Stimulated activated CD4-positive, alpha-beta T cell treated with anti-CD3 and anti-CD28 coated beads, Interleukin-15, amount 100 ng/mL, for 48 hours (primary cell): ENCODE data around the gene SLC5A2.
A peak's percentile ranks its signal among the peaks of the same experiment; 100 is the strongest.
"Not testable (repeated sequence)": the region's sequence is repeated elsewhere in the genome, so short reads cannot be mapped to it uniquely, and the experiment has no call there.

Source experiments
- DNase-seq, 2 donors: peaks; one replicate each; pipeline ENCODE4 v3.0.0-alpha.2; 2020; ENCODE audit warnings: low read depth in 2 of 2

The SLC5A2 gene

GRCh38 chr16:31475946-31476302 is 7.0 kb upstream of the SLC5A2 start:
- DNase-seq = no peak

GRCh38 chr16:31476303-31477219 is 6.4 kb upstream of the SLC5A2 start:
- peak; percentile 78 to 92 for DNase-seq

- no peak for DNase-seq
Measured at GRCh38 chr16:31477220-31478216, 5.4 kb upstream of the SLC5A2 start.

GRCh38 chr16:31478956-31479355 is 4.0 kb upstream of the SLC5A2 start:
- no peak for DNase-seq

- DNase-seq = no peak
Measured at GRCh38 chr16:31479751-31480150, 3.2 kb upstream of the SLC5A2 start.

GRCh38 chr16:31480851-31481536 is 1.9 kb upstream of the SLC5A2 start:
- DNase-seq = no peak

- not testable (repeated sequence) for DNase-seq
Measured at GRCh38 chr16:31484048-31484447, 1.1 kb downstream of the SLC5A2 start.

GRCh38 chr16:31484491-31485171 is 1.7 kb downstream of the SLC5A2 start:
- no peak for DNase-seq

GRCh38 chr16:31485571-31485970 is 2.6 kb downstream of the SLC5A2 start:
- DNase-seq = no peak

GRCh38 chr16:31486045-31486444 is 3.1 kb downstream of the SLC5A2 start:
- DNase-seq = no peak

GRCh38 chr16:31487071-31487719 is 4.3 kb downstream of the SLC5A2 start:
- no peak for DNase-seq

GRCh38 chr16:31487720-31488467 is 5.0 kb downstream of the SLC5A2 start:
- DNase-seq = peak in 1 of 2 donors; percentile 50

- DNase-seq = no peak
Measured at GRCh38 chr16:31488468-31489297, 5.8 kb downstream of the SLC5A2 start.

GRCh38 chr16:31489298-31489564 is 6.3 kb downstream of the SLC5A2 start:
- no peak for DNase-seq

GRCh38 chr16:31489616-31490584 is 7.0 kb downstream of the SLC5A2 start:
- DNase-seq = no peak

- no peak for DNase-seq
Measured at GRCh38 chr16:31491778-31492418, 9.0 kb downstream of the SLC5A2 start.

GRCh38 chr16:31493506-31494125 is 10.7 kb downstream of the SLC5A2 start:
- DNase-seq = no peak
